Heart left ventricle (tissue), 16 donors: ENCODE measurements around the gene TOR4A. TPM values are rescaled to one million over a fixed set of nuclear protein-coding genes. Genes with fewer than 3 reads are reported as not detected.
"Not testable (repeated sequence)": the region's sequence is repeated elsewhere in the genome, so short reads cannot be mapped to it uniquely, and the experiment has no call there.

Experiments used
- ATAC-seq, 4 donors: fragments of 200-7000 bp; cut with Tn5 transposase; one replicate each; pipeline ENCODE4 v1.9.1; 2020 to 2022; ENCODE audit warnings: moderate library complexity in 4 of 4, mild to moderate bottlenecking in 3 of 4, moderate number of reproducible peaks in 1 of 4
- DNase-seq, 5 donors: peaks; one replicate each; pipeline ENCODE4 v3.0.0-alpha.2; 2020
- H3K27ac ChIP-seq, 12 donors: fragments of 200-600 bp; sonication (generic) in 4 of 12; one replicate each; pipeline versions ENCODE4 v1.5.0 to v1.8.0; 2016 to 2022; ENCODE audit warnings: mild to moderate bottlenecking in 2 of 12
- H3K27me3 ChIP-seq, 9 donors: fragments of 200-600 bp; sonication (generic) in 2 of 9; one replicate each; pipeline versions ENCODE4 v1.5.1 to v1.8.0; 2016 to 2022; ENCODE audit warnings: mild to moderate bottlenecking in 3 of 9
- H3K36me3 ChIP-seq, 9 donors: fragments of 200-600 bp; sonication (generic) in 2 of 9; one replicate each; pipeline versions ENCODE4 v1.5.0 to v1.8.0; 2018 to 2022; ENCODE audit warnings: mild to moderate bottlenecking in 2 of 9
- H3K4me1 ChIP-seq, 12 donors: fragments of 200-600 bp; sonication (generic) in 4 of 12; one replicate each; pipeline versions ENCODE4 v1.5.0 to v1.8.0; 2016 to 2022; ENCODE audit warnings: mild to moderate bottlenecking in 3 of 12
- H3K4me3 ChIP-seq, 12 donors: fragments of 200-600 bp; sonication (generic) in 4 of 12; one replicate each; pipeline versions ENCODE4 v1.5.0 to v1.8.0; 2017 to 2022; ENCODE audit warnings: mild to moderate bottlenecking in 9 of 12, moderate library complexity in 4 of 12
- H3K9me3 ChIP-seq, 12 donors: fragments of 200-600 bp; sonication (generic) in 4 of 12; one replicate each; pipeline versions ENCODE4 v1.5.0 to v1.8.0; 2016 to 2022; ENCODE audit warnings: mild to moderate bottlenecking in 1 of 12
- POLR2A ChIP-seq, 2 donors: fragments of 450-650 bp; IDR thresholded peaks; one replicate each; pipeline ENCODE4 v1.6.1; 2017; ENCODE audit warnings: antibody characterized with exemption in 2 of 2, mild to moderate bottlenecking in 2 of 2, moderate library complexity in 2 of 2
- WGBS, 4 donors: extraction: QIAGEN DNeasy Blood & Tissue Kit in 2 of 4; methylation state at CpG; one replicate each; pipeline versions ENCODE4 v1.1.5 to v1.1.7; 2013 to 2018; 5-methylcytosine and 5-hydroxymethylcytosine counted together
- intact Hi-C, 10 donors: fragments of 100-400 bp; cut with DNase I; formaldehyde crosslinking; loops; one replicate each; pipeline versions ENCODE4 v1.11.1 to v1.14.2; 2022
- polyA plus RNA-seq, 2 donors: library from polyadenylated mRNA; stranded (reverse); fragments of 200-250 nt; gene quantifications; one replicate each; pipeline ENCODE4 v1.2.3, GENCODE V29; 2013
- total RNA-seq, 9 donors: library from RNA; depleted of rRNA in 2 of 9; stranded (reverse); fragments of >200 nt in 2 of 9; fragmentation: NEBNext Ultra II Directional in 3 of 9; extraction: Animal tissue kit (Norgen Biotek cat#: 25700) in 3 of 9; gene quantifications; one replicate each; pipeline versions ENCODE4 v1.1.0 to v1.2.4, GENCODE V29; 2016 to 2023
- TF ChIP-seq, protein P1 (sequence below), 12 donors: fragments of 200-600 bp; sonication (generic) in 4 of 12; IDR thresholded peaks; one replicate each; pipeline versions ENCODE4 v1.5.0 to v1.8.0; 2018 to 2022; ENCODE audit warnings: antibody characterized with exemption in 12 of 12, mild to moderate bottlenecking in 5 of 12
- donor health status: ischemic (EF 13 %, LVEDD 7.1; RV severe dilation, severe dysfunction).
- donor health status: healthy with polysubstance abuse.
- donor health status: DM: no; HTN: yes; CAD: no.
- donor health status: DM: no; HTN: no; CAD: no.
- donor health status: ischemic (EF 25% LVEDD 6.9; RV normal size, moderate dysfunction).
- donor health status: ischemic (EF 25% LVEDD 5.7; RV mildly dilated, moderate dysfunction).
- donor health status: healthy.
- donor health status: DM: yes; HTN: yes; CAD: no.
- donor health status: ischemic (EF 35%, LVEDD 5.7; RV mildly dilated, moderate dysfunction).
- donor health status: nonischemic (EF 11% LVEDD 7.7; RV severe dilation, severe dysfunction).
- donor health status: DM: yes; HTN: yes; CAD: no.
- donor health status: PGD.
- donor health status: ischemic (EF 29% LVEDD 5.4; RV normal size, mild dysfunction).
- donor health status: nonischemic (EF 23%, LVEDD 6.1; RV moderate dilation, normal function).

The TOR4A gene
- total and polyA plus RNA-seq, 11 donors = 6.6 to 46.4 (median 16.4) TPM

DNA sequence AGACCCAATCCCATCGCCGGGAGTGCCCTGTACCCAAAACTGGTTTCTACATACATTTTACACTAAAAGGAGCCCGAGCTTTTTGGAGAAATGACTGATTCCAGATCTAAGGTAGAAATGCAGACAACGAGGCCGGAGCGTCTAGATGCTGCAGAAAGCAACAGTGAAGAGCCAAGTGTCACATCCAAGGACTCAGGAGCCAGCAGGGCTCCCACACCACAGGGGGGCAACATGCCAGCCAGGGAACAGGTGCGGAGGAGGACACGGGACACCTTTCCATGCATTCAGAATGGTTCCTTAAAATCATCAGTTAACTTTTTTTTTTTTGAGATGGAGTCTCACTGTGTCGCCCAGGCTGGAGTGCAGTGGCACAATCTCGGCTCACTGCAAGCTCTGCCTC is 47.6 kb downstream of the TOR4A start:
- Histone ChIP-seq H3K36me3 (no peaks in the 10 kb centered on the region), H3K4me3 (no peak overlapping the region), H3K27ac (no peak overlapping the region), H3K4me1 (peaks cover 0 to 19% (median 14%) of the 10 kb centered on the region in 12 donors), H3K27me3 (no peaks in the 10 kb centered on the region), H3K9me3 (no peaks in the 10 kb centered on the region)
- ATAC-seq (no peak), DNase-seq (no peak)
- intact Hi-C loops = no loop called here
- WGBS, 4 donors = 93 to 97% (median 95%) methylated on average over 10 of the region's 10 CpGs
- no peak for TF ChIP-seq POLR2A (IDR thresholded peaks at IDR 0.05)
- TF ChIP-seq, protein P1, sequence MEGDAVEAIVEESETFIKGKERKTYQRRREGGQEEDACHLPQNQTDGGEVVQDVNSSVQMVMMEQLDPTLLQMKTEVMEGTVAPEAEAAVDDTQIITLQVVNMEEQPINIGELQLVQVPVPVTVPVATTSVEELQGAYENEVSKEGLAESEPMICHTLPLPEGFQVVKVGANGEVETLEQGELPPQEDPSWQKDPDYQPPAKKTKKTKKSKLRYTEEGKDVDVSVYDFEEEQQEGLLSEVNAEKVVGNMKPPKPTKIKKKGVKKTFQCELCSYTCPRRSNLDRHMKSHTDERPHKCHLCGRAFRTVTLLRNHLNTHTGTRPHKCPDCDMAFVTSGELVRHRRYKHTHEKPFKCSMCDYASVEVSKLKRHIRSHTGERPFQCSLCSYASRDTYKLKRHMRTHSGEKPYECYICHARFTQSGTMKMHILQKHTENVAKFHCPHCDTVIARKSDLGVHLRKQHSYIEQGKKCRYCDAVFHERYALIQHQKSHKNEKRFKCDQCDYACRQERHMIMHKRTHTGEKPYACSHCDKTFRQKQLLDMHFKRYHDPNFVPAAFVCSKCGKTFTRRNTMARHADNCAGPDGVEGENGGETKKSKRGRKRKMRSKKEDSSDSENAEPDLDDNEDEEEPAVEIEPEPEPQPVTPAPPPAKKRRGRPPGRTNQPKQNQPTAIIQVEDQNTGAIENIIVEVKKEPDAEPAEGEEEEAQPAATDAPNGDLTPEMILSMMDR (IDR thresholded peaks at IDR 0.05) = no peak

- no peak for TF ChIP-seq POLR2A (IDR thresholded peaks at IDR 0.05)
- TF ChIP-seq, protein P1 (IDR thresholded peaks at IDR 0.05) = no peak
- Histone ChIP-seq H3K36me3 (no peaks in the 10 kb centered on the region), H3K9me3 (no peaks in the 10 kb centered on the region), H3K4me1 (peaks cover 0 to 13% (median 9%) of the 10 kb centered on the region in 12 donors), H3K4me3 (no peak overlapping the region), H3K27me3 (no peaks in the 10 kb centered on the region), H3K27ac (no peak overlapping the region)
- DNase-seq (no peak), ATAC-seq (no peak)
- intact Hi-C loops = no loop called here
- 96 to 98% (median 97%) methylated on average over 12 of the region's 12 CpGs for WGBS, 4 donors
These were observed 48.3 kb downstream of the TOR4A start for GRCh38 chr9:137325799-137326198.

DNA sequence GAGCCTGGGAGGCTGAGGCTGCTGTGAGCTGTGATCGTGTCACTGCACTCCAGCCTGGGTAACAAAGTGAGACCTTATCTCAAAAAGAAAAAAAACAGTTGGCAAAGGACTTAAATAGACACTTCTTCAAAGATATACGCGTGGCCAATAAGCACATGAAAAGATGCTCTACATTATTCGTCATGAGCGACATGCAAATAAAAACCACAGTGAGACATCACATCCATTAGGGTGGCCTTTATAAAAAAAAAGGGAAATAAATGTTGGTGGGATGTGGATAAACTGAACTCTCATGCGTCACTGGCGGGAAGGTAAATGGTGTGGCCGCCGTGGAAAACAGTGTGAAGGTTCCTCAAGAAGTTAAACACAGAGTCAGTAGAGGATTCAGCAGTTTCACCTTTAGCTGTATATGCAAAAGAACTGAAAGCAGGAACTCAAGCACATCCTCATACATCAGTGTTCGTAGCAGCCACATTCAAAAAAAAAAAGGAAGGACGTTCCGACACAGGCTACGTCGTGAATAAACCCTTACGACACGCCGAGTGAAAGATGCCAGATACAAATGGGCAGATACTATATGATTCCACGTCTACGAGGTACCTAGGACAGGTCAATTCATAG is 49.0 kb downstream of the TOR4A start:
- Histone ChIP-seq H3K9me3 (no peaks in the 10 kb centered on the region), H3K27me3 (no peaks in the 10 kb centered on the region), H3K36me3 (no peaks in the 10 kb centered on the region), H3K27ac (peak overlapping the region in 1 of 12 donors; percentile 3), H3K4me3 (no peak overlapping the region), H3K4me1 (peaks cover 0 to 5% (median 3%) of the 10 kb centered on the region in 12 donors)
- peak in 1 of 4 donors; percentile 39 for ATAC-seq
- intact Hi-C loops = no loop called here
- no peak for DNase-seq
- TF ChIP-seq, protein P1 (IDR thresholded peaks at IDR 0.05) = no peak
- no peak for TF ChIP-seq POLR2A (IDR thresholded peaks at IDR 0.05)
- 80 to 91% (median 89%) methylated on average over 19 of the region's 19 CpGs for WGBS, 4 donors

GRCh38 chr9:137327641-137328550 is 50.4 kb downstream of the TOR4A start:
- WGBS, 4 donors = 69 to 81% (median 76%) methylated on average over 8 of the region's 8 CpGs
- H3K9me3 ChIP-seq, intact Hi-C loops: not testable (repeated sequence)

DNA sequence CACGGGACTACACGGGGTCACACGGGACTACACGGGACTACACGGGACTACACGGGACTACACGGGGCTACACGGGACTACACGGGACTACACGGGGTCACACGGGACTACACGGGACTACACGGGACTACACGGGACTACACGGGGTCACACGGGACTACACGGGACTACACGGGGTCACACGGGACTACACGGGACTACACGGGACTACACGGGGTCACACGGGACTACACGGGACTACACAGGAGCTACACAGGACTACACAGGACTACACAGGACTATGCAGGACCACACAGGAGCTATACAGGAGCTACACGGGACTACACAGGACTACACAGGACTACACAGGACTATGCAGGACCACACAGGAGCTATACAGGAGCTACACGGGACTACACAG is 52.1 kb downstream of the TOR4A start:
- intact Hi-C loops, H3K27me3 ChIP-seq, H3K9me3 ChIP-seq, H3K4me3 ChIP-seq, ATAC-seq, H3K36me3 ChIP-seq, H3K4me1 ChIP-seq, H3K27ac ChIP-seq, DNase-seq: not testable (repeated sequence)
- 35 to 70% (median 62%) methylated on average over 6 to 26 of the region's 26 CpGs for WGBS, 4 donors

More at GRCh38 chr9:137327641-137328550, 50.4 kb downstream of the TOR4A start:
- H3K4me1 ChIP-seq, H3K4me3 ChIP-seq, DNase-seq, ATAC-seq, H3K27me3 ChIP-seq, H3K27ac ChIP-seq, H3K36me3 ChIP-seq: not testable (repeated sequence)
